Duodenal mucosa (tissue), 2 donors: ENCODE results near the gene MRPL22.

ENCODE experiments used
- H3K27ac ChIP-seq: one replicate; pipeline ENCODE4 v1.7.0; 2013; ENCODE audit warnings: low read depth, low read length
- H3K27me3 ChIP-seq, 2 donors: one replicate each; pipeline ENCODE4 v1.7.0; 2013; ENCODE audit warnings: low read length in 2 of 2, control low read depth in 1 of 2; ENCODE audit not compliant: insufficient read depth in 2 of 2, control insufficient read depth in 1 of 2
- H3K36me3 ChIP-seq, 2 donors: one replicate each; pipeline ENCODE4 v1.7.0; 2013; ENCODE audit warnings: low read length in 2 of 2, control low read depth in 1 of 2; ENCODE audit not compliant: insufficient read depth in 2 of 2, control insufficient read depth in 1 of 2
- H3K4me1 ChIP-seq, 2 donors: one replicate each; pipeline ENCODE4 v1.7.0; 2013; ENCODE audit warnings: low read length in 2 of 2, control low read depth in 1 of 2; ENCODE audit not compliant: insufficient read depth in 2 of 2, control insufficient read depth in 1 of 2
- H3K4me3 ChIP-seq, 2 donors: one replicate each; pipeline ENCODE4 v1.7.0; 2013; ENCODE audit warnings: low read length in 2 of 2, low read depth in 1 of 2
- H3K9ac ChIP-seq, 2 donors: one replicate each; pipeline ENCODE4 v1.7.0; 2013; ENCODE audit warnings: low read length in 2 of 2, low read depth in 1 of 2
- H3K9me3 ChIP-seq, 2 donors: one replicate each; pipeline ENCODE4 v1.7.0; 2013; ENCODE audit warnings: low read length in 2 of 2, control low read depth in 1 of 2; ENCODE audit not compliant: control insufficient read depth in 1 of 2

Gene MRPL22

DNA sequence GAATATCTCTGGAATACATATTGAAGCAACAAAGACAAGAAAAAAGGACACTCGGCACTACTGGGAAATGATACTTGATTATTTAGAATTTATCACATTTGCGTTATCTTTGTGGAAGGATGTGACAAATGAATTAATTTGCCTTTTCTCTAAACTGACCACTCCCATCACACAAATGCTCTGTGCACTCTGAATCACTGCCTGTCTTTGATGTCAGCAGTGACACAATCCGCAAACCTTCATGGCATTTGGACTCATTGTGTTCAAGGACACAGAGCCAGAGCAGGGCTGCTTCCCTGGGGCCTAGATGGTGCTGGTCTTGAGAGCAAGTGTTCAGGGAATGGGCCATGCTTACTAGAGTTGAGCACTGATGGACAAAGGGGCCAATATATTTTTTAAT, 67.8 kb downstream of the MRPL22 start:
- H3K27me3 ChIP-seq, result no peaks in the 10 kb centered on the region
- no peaks in the 10 kb centered on the region for H3K36me3 ChIP-seq
- no peaks in the 10 kb centered on the region for H3K9me3 ChIP-seq
- H3K4me3 ChIP-seq, result no peak overlapping the region
- H3K4me1 ChIP-seq, result no peaks in the 10 kb centered on the region
- no peak overlapping the region for H3K27ac ChIP-seq
- H3K9ac ChIP-seq, result no peak overlapping the region

DNA sequence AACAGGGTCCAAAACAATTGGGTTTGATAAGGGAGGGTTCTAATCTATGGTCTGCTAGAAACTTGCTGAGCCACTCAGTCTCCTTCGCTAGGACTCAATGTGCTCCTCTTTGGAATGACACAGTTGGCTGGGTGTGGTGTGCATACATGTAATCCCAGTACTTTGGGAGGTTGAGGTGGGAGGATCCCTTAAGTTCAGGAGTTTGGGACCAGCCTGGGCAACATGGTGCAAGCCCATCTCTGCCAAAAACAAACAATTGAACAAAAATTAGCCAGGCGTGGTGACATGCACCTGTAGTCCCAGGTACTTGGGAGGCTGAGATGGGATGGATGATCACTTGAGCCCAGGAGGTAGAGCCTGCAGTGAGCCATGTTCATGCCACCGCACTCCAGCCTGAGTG, 70.0 kb downstream of the MRPL22 start:
- no peak overlapping the region for H3K4me3 ChIP-seq
- no peaks in the 10 kb centered on the region for H3K27me3 ChIP-seq
- no peak overlapping the region for H3K27ac ChIP-seq
- no peaks in the 10 kb centered on the region for H3K9me3 ChIP-seq
- no peaks in the 10 kb centered on the region for H3K36me3 ChIP-seq
- no peak overlapping the region for H3K9ac ChIP-seq
- H3K4me1 ChIP-seq, result no peaks in the 10 kb centered on the region

DNA sequence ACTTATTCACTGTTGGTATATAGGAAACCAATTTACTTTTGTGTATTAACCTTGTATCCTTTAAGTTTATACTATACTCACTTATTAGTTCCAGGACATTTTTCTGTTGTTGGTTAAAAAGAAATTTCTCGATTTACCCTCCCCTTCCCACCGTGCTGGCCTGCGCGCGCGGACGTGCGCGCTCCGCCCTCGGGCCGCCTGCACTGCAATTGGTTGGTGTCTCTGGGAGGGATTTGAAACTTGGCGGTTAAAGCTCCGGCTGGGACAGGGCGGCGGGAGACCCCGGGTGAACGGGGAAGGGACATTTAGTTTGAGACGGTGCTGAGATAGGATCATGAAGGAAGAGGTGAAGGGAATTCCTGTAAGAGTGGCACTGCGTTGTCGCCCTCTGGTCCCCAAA, 72.7 kb downstream of the MRPL22 start, which contains the start of gene KIF4B:
Gene KIF4B (plus strand): TSS at position 230 of the 400 bp plus-strand sequence. CDS start 105 bp downstream, at position 335.
- no peak within 1 kb of the TSS for H3K4me3 ChIP-seq
- no peaks in the 10 kb centered on the region for H3K27me3 ChIP-seq
- no peaks in the 10 kb centered on the region for H3K4me1 ChIP-seq

DNA sequence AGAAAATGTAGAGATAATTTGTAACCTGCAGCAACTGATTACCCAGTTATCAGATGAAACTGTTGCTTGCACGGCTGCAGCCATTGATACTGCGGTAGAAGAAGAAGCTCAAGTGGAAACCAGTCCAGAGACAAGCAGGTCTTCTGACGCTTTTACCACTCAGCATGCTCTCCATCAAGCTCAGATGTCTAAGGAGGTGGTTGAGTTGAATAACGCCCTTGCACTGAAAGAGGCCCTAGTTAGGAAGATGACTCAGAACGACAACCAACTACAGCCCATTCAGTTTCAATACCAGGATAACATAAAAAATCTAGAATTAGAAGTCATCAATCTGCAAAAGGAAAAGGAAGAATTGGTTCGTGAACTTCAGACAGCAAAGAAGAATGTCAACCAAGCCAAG, 74.4 kb downstream of the MRPL22 start:
- Histone ChIP-seq H3K4me3 (no peak overlapping the region), H3K27me3 (no peaks in the 10 kb centered on the region), H3K9ac (no peak overlapping the region), H3K9me3 (no peaks in the 10 kb centered on the region), H3K4me1 (no peaks in the 10 kb centered on the region), H3K27ac (no peak overlapping the region), H3K36me3 (no peaks in the 10 kb centered on the region)

More for the DNA sequence above, 72.7 kb downstream of the MRPL22 start, which contains the start of gene KIF4B:
- no peaks in the 10 kb centered on the region for H3K36me3 ChIP-seq
- H3K27ac ChIP-seq, result no peak within 1 kb of the TSS
- no peak within 1 kb of the TSS for H3K9ac ChIP-seq
- no peaks in the 10 kb centered on the region for H3K9me3 ChIP-seq

DNA sequence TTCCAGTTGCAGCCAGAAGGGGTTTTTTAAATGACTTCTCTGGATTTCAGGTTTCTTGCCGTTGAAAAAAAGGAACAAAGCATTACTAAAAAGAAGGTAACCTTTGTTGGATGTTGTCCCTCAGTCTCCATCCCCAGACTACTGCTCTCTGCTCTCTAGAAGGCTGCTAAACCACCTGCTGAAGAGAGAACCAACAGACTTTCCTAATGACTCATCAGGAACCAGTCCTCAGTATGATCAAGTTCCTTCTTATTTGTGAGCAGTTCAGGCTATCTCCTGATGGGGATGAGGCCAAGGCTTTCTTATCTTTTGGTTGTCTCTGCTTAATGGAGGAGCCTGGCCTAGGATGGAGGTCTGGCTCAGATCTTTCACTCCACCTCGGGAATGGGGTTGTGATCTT, 76.7 kb downstream of the MRPL22 start:
- Histone ChIP-seq H3K27me3 (no peaks in the 10 kb centered on the region), H3K9ac (no peak overlapping the region)

More for the DNA sequence above, 76.7 kb downstream of the MRPL22 start:
- Histone ChIP-seq H3K4me1 (no peaks in the 10 kb centered on the region), H3K36me3 (no peaks in the 10 kb centered on the region), H3K27ac (no peak overlapping the region), H3K9me3 (no peaks in the 10 kb centered on the region), H3K4me3 (no peak overlapping the region)
